ENCODE results near the gene PRICKLE2.

DNA sequence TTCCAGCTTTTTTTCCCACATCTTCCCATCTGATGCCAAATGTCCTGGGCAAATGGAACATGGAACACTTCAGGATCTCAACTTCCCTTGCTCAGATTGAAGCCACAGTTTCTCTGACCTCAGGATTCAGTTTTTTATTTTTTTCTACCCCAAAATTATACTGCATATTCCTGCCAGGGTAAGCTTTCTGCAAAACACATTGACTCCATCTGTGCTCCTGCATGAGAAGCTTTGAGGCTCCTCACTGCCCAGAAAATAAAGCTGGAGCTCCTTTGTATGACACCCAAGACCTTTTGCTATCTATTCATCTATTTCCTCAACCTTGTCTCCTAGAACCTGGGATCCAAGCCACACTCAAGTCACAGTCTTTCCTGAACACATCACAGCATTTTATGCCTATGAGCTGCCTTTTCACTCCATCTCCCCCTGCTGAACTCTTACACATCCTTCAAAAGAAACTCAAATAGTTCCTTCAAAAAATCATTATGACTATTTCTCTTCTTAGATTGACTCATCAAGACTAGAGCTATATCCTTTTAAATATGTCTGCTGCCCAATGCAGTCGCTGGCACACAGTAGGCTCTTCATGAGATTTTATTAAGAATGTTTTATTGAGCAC is 144.5 kb downstream of the PRICKLE2 start:
- no peak for TF ChIP-seq EZH2 (IDR thresholded peaks at IDR 0.05; ENCODE audit: low read depth, unreplicated experiment)
- TF ChIP-seq, protein P1, sequence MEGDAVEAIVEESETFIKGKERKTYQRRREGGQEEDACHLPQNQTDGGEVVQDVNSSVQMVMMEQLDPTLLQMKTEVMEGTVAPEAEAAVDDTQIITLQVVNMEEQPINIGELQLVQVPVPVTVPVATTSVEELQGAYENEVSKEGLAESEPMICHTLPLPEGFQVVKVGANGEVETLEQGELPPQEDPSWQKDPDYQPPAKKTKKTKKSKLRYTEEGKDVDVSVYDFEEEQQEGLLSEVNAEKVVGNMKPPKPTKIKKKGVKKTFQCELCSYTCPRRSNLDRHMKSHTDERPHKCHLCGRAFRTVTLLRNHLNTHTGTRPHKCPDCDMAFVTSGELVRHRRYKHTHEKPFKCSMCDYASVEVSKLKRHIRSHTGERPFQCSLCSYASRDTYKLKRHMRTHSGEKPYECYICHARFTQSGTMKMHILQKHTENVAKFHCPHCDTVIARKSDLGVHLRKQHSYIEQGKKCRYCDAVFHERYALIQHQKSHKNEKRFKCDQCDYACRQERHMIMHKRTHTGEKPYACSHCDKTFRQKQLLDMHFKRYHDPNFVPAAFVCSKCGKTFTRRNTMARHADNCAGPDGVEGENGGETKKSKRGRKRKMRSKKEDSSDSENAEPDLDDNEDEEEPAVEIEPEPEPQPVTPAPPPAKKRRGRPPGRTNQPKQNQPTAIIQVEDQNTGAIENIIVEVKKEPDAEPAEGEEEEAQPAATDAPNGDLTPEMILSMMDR (conservative IDR thresholded peaks at IDR 0.05; ENCODE audit: low read depth in 2 of 2): no peak
- TF ChIP-seq EZH2phosphoT487 (IDR thresholded peaks at IDR 0.05; ENCODE audit: unreplicated experiment): no peak
- TF ChIP-seq CREB1 (CRISPR knock-in tag; IDR thresholded peaks at IDR 0.05; ENCODE audit: low read depth): no peak
- TF ChIP-seq POLR2AphosphoS5 (IDR thresholded peaks at IDR 0.05; ENCODE audit: low read depth): no peak
- TF ChIP-seq, protein P2, sequence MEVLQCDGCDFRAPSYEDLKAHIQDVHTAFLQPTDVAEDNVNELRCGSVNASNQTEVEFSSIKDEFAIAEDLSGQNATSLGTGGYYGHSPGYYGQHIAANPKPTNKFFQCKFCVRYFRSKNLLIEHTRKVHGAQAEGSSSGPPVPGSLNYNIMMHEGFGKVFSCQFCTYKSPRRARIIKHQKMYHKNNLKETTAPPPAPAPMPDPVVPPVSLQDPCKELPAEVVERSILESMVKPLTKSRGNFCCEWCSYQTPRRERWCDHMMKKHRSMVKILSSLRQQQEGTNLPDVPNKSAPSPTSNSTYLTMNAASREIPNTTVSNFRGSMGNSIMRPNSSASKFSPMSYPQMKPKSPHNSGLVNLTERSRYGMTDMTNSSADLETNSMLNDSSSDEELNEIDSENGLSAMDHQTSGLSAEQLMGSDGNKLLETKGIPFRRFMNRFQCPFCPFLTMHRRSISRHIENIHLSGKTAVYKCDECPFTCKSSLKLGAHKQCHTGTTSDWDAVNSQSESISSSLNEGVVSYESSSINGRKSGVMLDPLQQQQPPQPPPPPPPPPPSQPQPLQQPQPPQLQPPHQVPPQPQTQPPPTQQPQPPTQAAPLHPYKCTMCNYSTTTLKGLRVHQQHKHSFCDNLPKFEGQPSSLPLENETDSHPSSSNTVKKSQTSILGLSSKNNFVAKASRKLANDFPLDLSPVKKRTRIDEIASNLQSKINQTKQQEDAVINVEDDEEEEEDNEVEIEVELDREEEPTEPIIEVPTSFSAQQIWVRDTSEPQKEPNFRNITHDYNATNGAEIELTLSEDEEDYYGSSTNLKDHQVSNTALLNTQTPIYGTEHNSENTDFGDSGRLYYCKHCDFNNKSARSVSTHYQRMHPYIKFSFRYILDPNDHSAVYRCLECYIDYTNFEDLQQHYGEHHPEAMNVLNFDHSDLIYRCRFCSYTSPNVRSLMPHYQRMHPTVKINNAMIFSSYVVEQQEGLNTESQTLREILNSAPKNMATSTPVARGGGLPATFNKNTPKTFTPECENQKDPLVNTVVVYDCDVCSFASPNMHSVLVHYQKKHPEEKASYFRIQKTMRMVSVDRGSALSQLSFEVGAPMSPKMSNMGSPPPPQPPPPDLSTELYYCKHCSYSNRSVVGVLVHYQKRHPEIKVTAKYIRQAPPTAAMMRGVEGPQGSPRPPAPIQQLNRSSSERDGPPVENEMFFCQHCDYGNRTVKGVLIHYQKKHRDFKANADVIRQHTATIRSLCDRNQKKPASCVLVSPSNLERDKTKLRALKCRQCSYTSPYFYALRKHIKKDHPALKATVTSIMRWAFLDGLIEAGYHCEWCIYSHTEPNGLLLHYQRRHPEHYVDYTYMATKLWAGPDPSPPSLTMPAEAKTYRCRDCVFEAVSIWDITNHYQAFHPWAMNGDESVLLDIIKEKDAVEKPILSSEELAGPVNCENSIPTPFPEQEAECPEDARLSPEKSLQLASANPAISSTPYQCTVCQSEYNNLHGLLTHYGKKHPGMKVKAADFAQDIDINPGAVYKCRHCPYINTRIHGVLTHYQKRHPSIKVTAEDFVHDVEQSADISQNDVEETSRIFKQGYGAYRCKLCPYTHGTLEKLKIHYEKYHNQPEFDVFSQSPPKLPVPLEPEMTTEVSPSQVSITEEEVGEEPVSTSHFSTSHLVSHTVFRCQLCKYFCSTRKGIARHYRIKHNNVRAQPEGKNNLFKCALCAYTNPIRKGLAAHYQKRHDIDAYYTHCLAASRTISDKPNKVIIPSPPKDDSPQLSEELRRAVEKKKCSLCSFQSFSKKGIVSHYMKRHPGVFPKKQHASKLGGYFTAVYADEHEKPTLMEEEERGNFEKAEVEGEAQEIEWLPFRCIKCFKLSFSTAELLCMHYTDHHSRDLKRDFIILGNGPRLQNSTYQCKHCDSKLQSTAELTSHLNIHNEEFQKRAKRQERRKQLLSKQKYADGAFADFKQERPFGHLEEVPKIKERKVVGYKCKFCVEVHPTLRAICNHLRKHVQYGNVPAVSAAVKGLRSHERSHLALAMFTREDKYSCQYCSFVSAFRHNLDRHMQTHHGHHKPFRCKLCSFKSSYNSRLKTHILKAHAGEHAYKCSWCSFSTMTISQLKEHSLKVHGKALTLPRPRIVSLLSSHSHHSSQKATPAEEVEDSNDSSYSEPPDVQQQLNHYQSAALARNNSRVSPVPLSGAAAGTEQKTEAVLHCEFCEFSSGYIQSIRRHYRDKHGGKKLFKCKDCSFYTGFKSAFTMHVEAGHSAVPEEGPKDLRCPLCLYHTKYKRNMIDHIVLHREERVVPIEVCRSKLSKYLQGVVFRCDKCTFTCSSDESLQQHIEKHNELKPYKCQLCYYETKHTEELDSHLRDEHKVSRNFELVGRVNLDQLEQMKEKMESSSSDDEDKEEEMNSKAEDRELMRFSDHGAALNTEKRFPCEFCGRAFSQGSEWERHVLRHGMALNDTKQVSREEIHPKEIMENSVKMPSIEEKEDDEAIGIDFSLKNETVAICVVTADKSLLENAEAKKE (CRISPR knock-in tag; IDR thresholded peaks at IDR 0.05): no peak
- no peak for TF ChIP-seq JUNB (IDR thresholded peaks at IDR 0.05; ENCODE audit: unreplicated experiment)

All from GM23338 (cell line).